HEK293T (cell line): Measurements from ENCODE around the gene FOXP2.

Experiments
- BHLHE40 ChIP-seq: fragments of 450-650 bp; IDR thresholded peaks from 2 replicates; pipeline ENCODE4 v1.6.1; 2016; ENCODE audit warnings: mild to moderate bottlenecking, moderate library complexity, borderline replicate concordance
- FOXA1 ChIP-seq: fragments of 450-650 bp; IDR thresholded peaks from 2 replicates; pipeline ENCODE4 v1.6.1; 2016; ENCODE audit warnings: mild to moderate bottlenecking
- PKNOX1 ChIP-seq: fragments of 450-650 bp; IDR thresholded peaks from 2 replicates; pipeline ENCODE4 v1.6.1; 2016
- SP1 ChIP-seq: fragments of 450-650 bp; IDR thresholded peaks from 2 replicates; pipeline ENCODE4 v1.6.1; 2017

GRCh38 chr7:114388021-114388420 lies 26.6 kb upstream of the FOXP2 start:
- no peak for TF ChIP-seq BHLHE40
- TF ChIP-seq PKNOX1 = no peak
- no peak for TF ChIP-seq FOXA1
- no peak for TF ChIP-seq SP1
